ENCODE results near the gene C6orf89.

GRCh38 chr6:36937896-36938295 lies 52.1 kb downstream of the C6orf89 start:
- TF ChIP-seq POLR2AphosphoS5 (IDR thresholded peaks at IDR 0.05; ENCODE audit: low read depth, low read length), result no peak
- TF ChIP-seq POLR2A (IDR thresholded peaks at IDR 0.05; ENCODE audit: control extremely low read depth in 1 of 2, low read depth in 2 of 2, low read length in 2 of 2), result no peak
- no peak for TF ChIP-seq TBP (IDR thresholded peaks at IDR 0.05; ENCODE audit: low read depth, low read length)
- TF ChIP-seq, protein P1, sequence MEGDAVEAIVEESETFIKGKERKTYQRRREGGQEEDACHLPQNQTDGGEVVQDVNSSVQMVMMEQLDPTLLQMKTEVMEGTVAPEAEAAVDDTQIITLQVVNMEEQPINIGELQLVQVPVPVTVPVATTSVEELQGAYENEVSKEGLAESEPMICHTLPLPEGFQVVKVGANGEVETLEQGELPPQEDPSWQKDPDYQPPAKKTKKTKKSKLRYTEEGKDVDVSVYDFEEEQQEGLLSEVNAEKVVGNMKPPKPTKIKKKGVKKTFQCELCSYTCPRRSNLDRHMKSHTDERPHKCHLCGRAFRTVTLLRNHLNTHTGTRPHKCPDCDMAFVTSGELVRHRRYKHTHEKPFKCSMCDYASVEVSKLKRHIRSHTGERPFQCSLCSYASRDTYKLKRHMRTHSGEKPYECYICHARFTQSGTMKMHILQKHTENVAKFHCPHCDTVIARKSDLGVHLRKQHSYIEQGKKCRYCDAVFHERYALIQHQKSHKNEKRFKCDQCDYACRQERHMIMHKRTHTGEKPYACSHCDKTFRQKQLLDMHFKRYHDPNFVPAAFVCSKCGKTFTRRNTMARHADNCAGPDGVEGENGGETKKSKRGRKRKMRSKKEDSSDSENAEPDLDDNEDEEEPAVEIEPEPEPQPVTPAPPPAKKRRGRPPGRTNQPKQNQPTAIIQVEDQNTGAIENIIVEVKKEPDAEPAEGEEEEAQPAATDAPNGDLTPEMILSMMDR (IDR thresholded peaks at IDR 0.05; ENCODE audit: control extremely low read depth in 1 of 3, insufficient read depth in 1 of 3, low read depth in 1 of 3, low read length in 3 of 3), result no peak
- TF ChIP-seq CHD2 (IDR thresholded peaks at IDR 0.05; ENCODE audit: low read length), result no peak
- no peak for TF ChIP-seq YY1 (IDR thresholded peaks at IDR 0.05; ENCODE audit: low read depth, low read length)
- no peak for TF ChIP-seq ATF2 (IDR thresholded peaks at IDR 0.05; ENCODE audit: low read length)
- no peak for TF ChIP-seq PHF8 (conservative IDR thresholded peaks at IDR 0.05; ENCODE audit: low read depth, low read length)
- TF ChIP-seq CREB1 (IDR thresholded peaks at IDR 0.05), result no peak
- TF ChIP-seq, protein P2, sequence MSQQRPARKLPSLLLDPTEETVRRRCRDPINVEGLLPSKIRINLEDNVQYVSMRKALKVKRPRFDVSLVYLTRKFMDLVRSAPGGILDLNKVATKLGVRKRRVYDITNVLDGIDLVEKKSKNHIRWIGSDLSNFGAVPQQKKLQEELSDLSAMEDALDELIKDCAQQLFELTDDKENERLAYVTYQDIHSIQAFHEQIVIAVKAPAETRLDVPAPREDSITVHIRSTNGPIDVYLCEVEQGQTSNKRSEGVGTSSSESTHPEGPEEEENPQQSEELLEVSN (IDR thresholded peaks at IDR 0.05), result no peak
- no peak for TF ChIP-seq EZH2 (IDR thresholded peaks at IDR 0.05; ENCODE audit: low read depth, low read length, severe bottlenecking)
- no peak for TF ChIP-seq MAX (IDR thresholded peaks at IDR 0.05)
